ENCODE results near the gene REM2.

- TF ChIP-seq CTCF (conservative IDR thresholded peaks at IDR 0.05) = no peak
- TF ChIP-seq ZFX (IDR thresholded peaks at IDR 0.05) = no peak
Observed at GRCh38 chr14:22910916-22911315, 27.9 kb downstream of the REM2 start.

Measured in C4-2B (cell line).